NCI-H82 (cell line): ENCODE measurements around the gene NLGN2.

Experiments used
- DNase-seq: peaks from one replicate; lab custom pipeline; 2025; lab: John Stamatoyannopoulos, UW

NLGN2 gene

GRCh38 chr17:7437950-7438614 is 30.4 kb downstream of the NLGN2 start:
- DNase-seq: peak; percentile 63

GRCh38 chr17:7438656-7439460 is 31.2 kb downstream of the NLGN2 start:
- DNase-seq: no peak

GRCh38 chr17:7439462-7440112 is 31.9 kb downstream of the NLGN2 start, which contains the start of gene FGF11:
Gene FGF11, plus strand, starts transcription at chr17:7439512. Its CDS starts 109 bp downstream, at chr17:7439621.
- DNase-seq: no peak

GRCh38 chr17:7440113-7440833 is 32.6 kb downstream of the NLGN2 start:
- DNase-seq: peak; percentile 89

GRCh38 chr17:7440834-7441195 is 33.2 kb downstream of the NLGN2 start:
- peak; percentile 89 for DNase-seq

GRCh38 chr17:7441266-7441665 is 33.6 kb downstream of the NLGN2 start:
- DNase-seq: no peak

GRCh38 chr17:7442142-7442541 is 34.5 kb downstream of the NLGN2 start:
- DNase-seq: peak; percentile 29

- DNase-seq: no peak
Observed at GRCh38 chr17:7443499-7444485, 36.1 kb downstream of the NLGN2 start.

GRCh38 chr17:7444682-7445618 is 37.3 kb downstream of the NLGN2 start, which contains the start of gene CHRNB1:
Gene CHRNB1, plus strand, starts transcription at chr17:7445061. Its CDS starts 67 bp downstream, at chr17:7445128.
- peak; percentile 95 for DNase-seq

GRCh38 chr17:7445619-7445968 is 37.9 kb downstream of the NLGN2 start:
- DNase-seq: peak; percentile 88

GRCh38 chr17:7448461-7448860 is 40.8 kb downstream of the NLGN2 start:
- peak; percentile 87 for DNase-seq

GRCh38 chr17:7459961-7460545 is 52.4 kb downstream of the NLGN2 start:
- no peak for DNase-seq

GRCh38 chr17:7460850-7461660 is 53.4 kb downstream of the NLGN2 start:
- DNase-seq: no peak

GRCh38 chr17:7462474-7463371 is 55.1 kb downstream of the NLGN2 start:
- no peak for DNase-seq

GRCh38 chr17:7463372-7463846 is 55.8 kb downstream of the NLGN2 start:
- no peak for DNase-seq

- DNase-seq: no peak
Observed at GRCh38 chr17:7464081-7464480, 56.4 kb downstream of the NLGN2 start.

- DNase-seq: no peak
Observed at GRCh38 chr17:7465597-7466275, 58.1 kb downstream of the NLGN2 start.
